ES-I3 (cell line): ENCODE data around the gene GKN1.
"Not testable (repeated sequence)": the region's sequence is repeated elsewhere in the genome, so short reads cannot be mapped to it uniquely, and the experiment has no call there.

Experiments
- H3K36me3 ChIP-seq: 2 replicates; pipeline ENCODE4 v1.6.1; 2013; ENCODE audit warnings: mild to moderate bottlenecking, low read length, control low read depth, moderate library complexity; ENCODE audit not compliant: insufficient read depth
- H3K4me1 ChIP-seq: 2 replicates; pipeline ENCODE4 v1.6.1; 2013; ENCODE audit warnings: mild to moderate bottlenecking, control low read depth, low read length; ENCODE audit not compliant: insufficient read depth
- H3K9ac ChIP-seq: 2 replicates; pipeline ENCODE4 v1.6.1; 2013; ENCODE audit warnings: low read depth, mild to moderate bottlenecking, low read length, moderate library complexity
- H3K9me3 ChIP-seq: 2 replicates; pipeline ENCODE4 v1.6.1; 2013; ENCODE audit warnings: mild to moderate bottlenecking, low read length, moderate library complexity; ENCODE audit not compliant: control insufficient read depth, insufficient read depth

Gene GKN1

DNA sequence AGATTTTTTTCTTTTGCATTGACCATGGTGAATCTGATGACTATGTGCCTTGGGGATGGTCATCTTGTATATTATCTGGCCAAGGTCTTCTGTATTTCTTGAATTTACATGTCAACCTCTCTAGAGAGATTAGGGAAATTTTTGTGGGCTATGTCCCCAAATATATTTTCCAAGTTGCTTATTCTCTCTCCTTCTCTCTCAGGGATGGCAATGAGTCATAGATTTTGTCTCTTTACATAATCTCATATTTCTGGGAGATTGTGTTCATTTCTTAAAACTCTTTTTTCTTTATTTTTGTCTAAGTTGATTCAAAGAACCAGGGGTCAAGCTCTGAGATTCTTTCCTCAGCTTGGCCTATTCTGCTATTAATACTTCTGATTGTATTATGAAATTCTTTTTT is 31.6 kb upstream of the GKN1 start:
- Histone ChIP-seq H3K36me3 (no peaks in the 10 kb centered on the region), H3K9me3 (no peaks in the 10 kb centered on the region), H3K9ac (no peak overlapping the region), H3K4me1 (no peaks in the 10 kb centered on the region)

DNA sequence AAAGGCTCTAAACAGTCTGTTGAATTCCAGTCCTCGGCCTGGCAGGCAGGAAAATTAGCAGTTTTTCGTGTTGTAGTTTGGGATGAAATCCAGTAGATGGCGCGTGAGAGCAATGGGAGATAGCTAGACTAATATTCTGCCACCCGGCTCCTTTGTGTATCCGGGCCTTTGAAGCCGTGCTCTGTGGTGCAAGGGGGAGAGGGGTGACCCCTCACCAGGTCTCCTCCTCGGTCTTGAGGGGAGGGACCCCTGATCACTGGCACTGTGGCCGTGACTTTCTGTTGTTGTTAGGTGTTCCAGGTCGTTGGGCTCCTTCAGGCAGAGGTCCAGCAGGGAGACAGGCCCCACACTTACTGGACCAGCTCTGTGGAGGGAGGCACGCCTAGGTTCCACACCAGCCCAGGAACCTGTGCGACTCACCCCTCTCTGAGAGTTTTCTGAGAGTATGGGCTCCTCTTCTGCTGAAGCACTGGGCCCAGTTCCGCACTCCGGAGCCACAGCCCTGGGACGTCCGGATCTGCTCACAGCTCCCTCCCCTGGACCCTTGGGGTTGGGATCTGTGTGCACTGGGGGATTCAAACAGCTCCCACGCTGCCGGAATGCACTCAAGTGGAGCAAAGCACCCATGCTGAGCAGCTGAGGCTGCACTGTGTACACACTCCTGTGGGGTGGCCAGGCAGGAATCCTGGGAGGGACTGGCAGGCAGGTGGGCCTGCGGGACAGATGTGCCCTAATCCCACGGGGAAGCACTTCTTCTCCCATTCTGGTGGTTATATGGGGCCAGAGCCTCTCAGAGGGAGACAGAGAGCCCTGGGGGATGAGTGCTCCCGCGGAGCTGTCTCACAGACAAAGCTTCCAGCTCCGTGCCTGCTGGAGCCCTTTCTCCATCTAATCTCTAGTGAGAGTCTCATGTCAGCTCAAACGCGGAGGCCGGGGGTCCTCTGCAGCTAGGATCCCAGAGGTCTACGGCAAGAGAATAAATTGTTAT is 30.6 kb upstream of the GKN1 start:
- H3K36me3 ChIP-seq: no peaks in the 10 kb centered on the region
- H3K9me3 ChIP-seq: no peaks in the 10 kb centered on the region
- peak overlapping the region; percentile 69 for H3K9ac ChIP-seq
- no peaks in the 10 kb centered on the region for H3K4me1 ChIP-seq

DNA sequence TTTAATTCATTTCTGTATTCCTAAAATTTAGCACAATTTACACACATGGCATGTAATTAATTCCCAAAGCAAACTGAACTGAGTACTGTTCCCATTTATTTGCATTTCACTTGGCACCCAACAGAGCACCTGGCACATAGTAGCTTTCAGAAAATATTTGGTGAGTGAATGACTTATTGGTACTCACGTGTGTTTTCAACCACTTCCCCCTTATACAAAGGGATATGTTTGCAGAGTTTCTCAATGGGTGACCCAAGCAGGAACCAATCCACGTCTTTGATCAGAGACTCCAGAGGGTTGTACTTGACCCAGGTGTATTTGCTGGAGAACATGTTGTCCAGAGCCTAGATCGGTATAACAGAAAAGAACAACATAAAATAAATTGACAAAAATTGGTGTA is 28.3 kb upstream of the GKN1 start:
- Histone ChIP-seq H3K9me3 (no peaks in the 10 kb centered on the region), H3K4me1 (no peaks in the 10 kb centered on the region), H3K9ac (no peak overlapping the region), H3K36me3 (no peaks in the 10 kb centered on the region)

DNA sequence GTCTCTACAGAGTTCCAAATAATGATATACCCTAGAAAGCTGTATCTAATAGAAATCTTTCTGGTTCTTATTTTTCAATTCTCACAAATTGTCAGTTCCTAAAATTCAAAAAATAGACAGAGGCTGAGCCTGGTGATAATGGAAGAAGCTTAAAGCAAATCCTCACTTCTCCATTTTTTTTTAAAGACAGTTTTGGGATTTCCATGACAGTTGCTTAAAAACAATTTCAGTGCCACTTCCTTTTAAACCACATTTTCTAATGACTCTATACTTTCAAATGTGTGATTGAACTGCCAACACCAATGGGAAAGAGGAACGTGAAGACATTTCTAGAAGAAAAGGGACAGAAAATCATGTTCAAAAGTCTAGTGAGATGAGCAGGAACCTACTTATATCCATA is 25.7 kb upstream of the GKN1 start:
- no peaks in the 10 kb centered on the region for H3K4me1 ChIP-seq
- H3K9me3 ChIP-seq: no peaks in the 10 kb centered on the region
- H3K9ac ChIP-seq: no peak overlapping the region
- no peaks in the 10 kb centered on the region for H3K36me3 ChIP-seq

- H3K4me1 ChIP-seq: no peaks in the 10 kb centered on the region
- H3K9me3 ChIP-seq: no peaks in the 10 kb centered on the region
- no peaks in the 10 kb centered on the region for H3K36me3 ChIP-seq
- no peak overlapping the region for H3K9ac ChIP-seq
Measured at GRCh38 chr2:68951899-68952298, 22.5 kb upstream of the GKN1 start.

DNA sequence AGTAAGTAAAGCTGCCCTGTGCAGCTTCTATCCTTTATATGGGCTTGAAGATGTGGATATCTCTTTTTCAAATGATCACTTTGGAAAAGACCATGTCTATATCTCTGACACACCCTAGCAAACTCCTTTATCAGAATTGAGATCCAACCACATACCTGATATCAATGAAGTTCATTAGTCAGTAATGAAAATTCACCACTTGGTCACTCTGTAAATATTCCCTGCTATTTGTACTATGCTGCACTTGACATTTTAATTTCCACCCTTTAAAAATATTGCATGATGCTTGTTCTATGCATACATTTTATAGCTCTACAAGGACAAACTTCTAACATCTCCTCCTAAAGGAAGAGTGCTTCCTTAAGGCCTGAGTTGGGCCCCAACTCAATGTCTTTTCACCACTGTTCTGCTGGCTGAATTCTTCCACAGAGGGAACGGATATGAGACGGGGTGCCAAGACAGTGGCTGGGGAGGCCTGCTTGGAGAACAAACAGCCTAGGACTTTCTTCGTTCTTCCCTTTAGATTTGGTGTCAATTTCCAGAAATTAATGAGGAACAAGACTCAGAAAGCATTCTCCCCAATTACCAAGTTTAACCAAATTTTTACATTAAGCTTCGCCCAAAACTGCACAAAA is 21.4 kb upstream of the GKN1 start, which contains the start of gene GKN2:
TSS of gene GKN2 (minus strand) at position 7 of the 635 bp plus-strand sequence. CDS start 32 bp downstream, outside the sequence.
- H3K4me1 ChIP-seq: no peaks in the 10 kb centered on the region
- H3K36me3 ChIP-seq: no peaks in the 10 kb centered on the region
- H3K9ac ChIP-seq: no peak within 1 kb of the TSS
- H3K9me3 ChIP-seq: no peaks in the 10 kb centered on the region

GRCh38 chr2:68955432-68955831 is 19.0 kb upstream of the GKN1 start:
- H3K9ac ChIP-seq, H3K36me3 ChIP-seq, H3K9me3 ChIP-seq, H3K4me1 ChIP-seq: not testable (repeated sequence)

- Histone ChIP-seq H3K9ac (no peak overlapping the region), H3K4me1 (no peaks in the 10 kb centered on the region), H3K9me3 (no peaks in the 10 kb centered on the region), H3K36me3 (no peaks in the 10 kb centered on the region)
Measured at GRCh38 chr2:68959001-68959400, 15.4 kb upstream of the GKN1 start.

DNA sequence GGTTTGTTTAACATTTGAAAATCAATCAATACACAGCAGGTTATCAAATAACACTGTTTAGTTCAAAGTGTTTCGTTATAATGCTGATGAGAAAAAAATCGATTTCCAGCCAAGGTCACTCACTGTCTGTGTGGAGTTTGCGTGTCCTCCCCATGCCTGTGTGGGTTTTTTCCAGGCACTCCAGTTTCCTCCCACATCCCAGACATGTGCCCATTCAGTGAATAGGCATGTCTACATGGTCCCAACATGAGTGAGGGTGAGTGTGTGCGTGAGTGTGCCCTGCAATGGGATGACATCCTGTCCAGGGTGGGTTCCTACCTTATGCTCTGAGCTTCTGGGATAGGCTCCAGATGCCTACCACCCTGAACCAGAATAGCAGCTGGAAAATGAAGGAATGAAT is 13.1 kb upstream of the GKN1 start:
- Histone ChIP-seq H3K4me1 (no peaks in the 10 kb centered on the region), H3K36me3 (no peaks in the 10 kb centered on the region), H3K9me3 (no peaks in the 10 kb centered on the region), H3K9ac (no peak overlapping the region)

GRCh38 chr2:68964282-68964681 is 10.2 kb upstream of the GKN1 start:
- Histone ChIP-seq H3K9ac (no peak overlapping the region), H3K36me3 (no peaks in the 10 kb centered on the region), H3K9me3 (no peaks in the 10 kb centered on the region), H3K4me1 (no peaks in the 10 kb centered on the region)

- H3K9ac ChIP-seq: no peak overlapping the region
- H3K36me3 ChIP-seq: no peaks in the 10 kb centered on the region
- no peaks in the 10 kb centered on the region for H3K9me3 ChIP-seq
- no peaks in the 10 kb centered on the region for H3K4me1 ChIP-seq
Measured at GRCh38 chr2:68968221-68968620, 6.2 kb upstream of the GKN1 start.

DNA sequence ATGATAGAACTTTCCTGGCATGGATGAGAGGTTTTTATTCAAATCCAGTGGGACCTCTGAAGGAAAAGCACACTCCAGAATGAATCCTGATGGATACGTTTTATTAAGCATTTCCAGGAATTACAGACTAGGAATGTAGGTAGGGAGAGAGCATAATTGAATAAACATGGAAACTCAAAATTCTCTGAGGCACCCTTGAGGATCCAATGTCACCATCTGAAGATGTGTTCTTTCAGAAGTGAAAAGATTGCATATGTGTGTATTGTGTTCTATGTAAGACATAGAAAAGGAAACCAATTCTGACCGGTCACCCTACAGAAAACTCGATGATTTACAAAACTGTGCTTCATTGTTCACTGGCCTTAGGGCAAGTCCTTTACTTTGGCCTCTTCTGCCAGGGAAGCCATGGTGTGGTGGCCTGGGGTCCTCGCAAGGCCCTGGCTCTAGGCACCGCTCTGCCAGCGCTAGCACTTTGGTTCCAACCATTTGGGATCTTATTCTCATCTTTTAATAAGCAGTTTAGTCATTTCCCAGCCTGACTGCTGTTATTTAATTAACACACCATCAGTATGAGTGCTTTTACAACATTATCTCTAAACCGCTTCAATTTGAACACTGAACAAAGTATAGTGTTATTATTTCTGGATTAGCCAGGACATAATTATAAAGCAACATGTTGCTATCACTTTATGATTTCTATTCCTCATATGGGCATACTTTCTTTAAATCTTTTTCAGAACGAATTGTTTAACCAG is 4.5 kb upstream of the GKN1 start:
- Histone ChIP-seq H3K9ac (no peak overlapping the region), H3K9me3 (no peaks in the 10 kb centered on the region), H3K36me3 (no peaks in the 10 kb centered on the region), H3K4me1 (no peaks in the 10 kb centered on the region)

- Histone ChIP-seq H3K4me1 (no peaks in the 10 kb centered on the region), H3K36me3 (no peaks in the 10 kb centered on the region), H3K9me3 (no peaks in the 10 kb centered on the region), H3K9ac (no peak overlapping the region)
Measured at GRCh38 chr2:68970566-68971265, 3.7 kb upstream of the GKN1 start.

DNA sequence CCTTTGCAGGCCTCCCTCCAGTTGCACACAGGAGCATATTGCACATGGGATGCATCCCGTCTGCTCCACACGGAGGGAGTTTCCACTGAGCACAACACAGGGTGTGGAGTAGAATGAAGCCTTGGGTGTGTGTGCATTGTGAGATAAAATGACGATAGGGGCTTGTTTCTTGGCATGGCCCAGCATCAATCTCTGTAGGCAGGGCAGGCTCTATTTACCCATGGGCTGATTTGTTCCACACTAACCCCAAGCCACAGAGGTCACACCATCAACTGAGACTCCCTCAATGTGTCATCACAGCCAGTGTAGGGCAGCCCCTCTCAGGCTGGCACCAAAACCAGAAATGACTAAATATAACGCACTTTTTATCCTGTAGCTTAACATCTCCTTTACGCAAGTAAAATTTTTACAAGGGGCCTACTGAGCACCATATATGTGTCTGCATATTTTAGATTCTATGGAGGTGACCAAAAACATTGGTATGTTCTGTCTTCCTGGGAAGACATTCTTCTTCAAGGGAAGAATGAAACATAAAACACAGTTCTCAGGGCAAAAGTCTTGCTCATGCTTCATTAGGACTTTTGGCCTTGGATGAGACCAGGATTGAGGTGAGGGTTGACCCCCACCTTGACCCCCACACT is 2.7 kb upstream of the GKN1 start:
- no peak overlapping the region for H3K9ac ChIP-seq
- no peaks in the 10 kb centered on the region for H3K9me3 ChIP-seq
- no peaks in the 10 kb centered on the region for H3K4me1 ChIP-seq
- H3K36me3 ChIP-seq: no peaks in the 10 kb centered on the region
